Gastrocnemius medialis (tissue), 4 donors: ENCODE data around the gene CACNA2D3.

ENCODE experiments used
- POLR2A ChIP-seq, 2 donors: fragments of 450-650 bp; IDR thresholded peaks; one replicate each; pipeline ENCODE4 v1.6.1; 2017; ENCODE audit warnings: antibody characterized with exemption in 2 of 2, mild to moderate bottlenecking in 2 of 2, moderate library complexity in 2 of 2
- TF ChIP-seq, protein P1 (sequence below), 5 experiments: fragments of 450-650 bp in 3 of 5; fragments of 200-600 bp in 2 of 5; sonication (generic) in 2 of 5; IDR thresholded peaks in 4 of 5; conservative IDR thresholded peaks in 1 of 5; 1 replicate in 4 of 5; 2 replicates in 1 of 5; pipeline ENCODE4 v1.5.1; 2016 to 2019; ENCODE audit warnings: antibody characterized with exemption in 5 of 5, mild to moderate bottlenecking in 3 of 5, moderate library complexity in 3 of 5

DNA sequence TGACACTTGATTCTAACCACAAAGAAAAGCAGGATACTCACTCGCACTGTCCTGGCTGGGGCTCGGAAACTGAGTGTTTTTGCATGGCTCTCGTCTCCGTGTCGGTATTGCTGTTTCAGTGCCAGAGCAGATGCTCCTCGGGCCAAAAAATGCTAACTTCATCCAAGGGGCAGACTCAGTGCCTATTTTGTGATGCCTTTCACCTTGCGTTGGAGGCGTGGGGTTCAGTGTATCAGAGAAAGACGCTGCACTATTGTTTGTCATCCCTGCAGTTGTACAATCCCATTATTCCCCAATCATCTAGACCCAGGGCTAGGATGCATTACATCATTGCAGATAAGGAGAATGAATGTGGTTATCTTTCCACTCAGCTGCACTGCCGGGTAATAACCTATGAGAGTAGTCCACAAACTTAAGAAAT is 1.4 kb downstream of the CACNA2D3 start:
- TF ChIP-seq, protein P1, sequence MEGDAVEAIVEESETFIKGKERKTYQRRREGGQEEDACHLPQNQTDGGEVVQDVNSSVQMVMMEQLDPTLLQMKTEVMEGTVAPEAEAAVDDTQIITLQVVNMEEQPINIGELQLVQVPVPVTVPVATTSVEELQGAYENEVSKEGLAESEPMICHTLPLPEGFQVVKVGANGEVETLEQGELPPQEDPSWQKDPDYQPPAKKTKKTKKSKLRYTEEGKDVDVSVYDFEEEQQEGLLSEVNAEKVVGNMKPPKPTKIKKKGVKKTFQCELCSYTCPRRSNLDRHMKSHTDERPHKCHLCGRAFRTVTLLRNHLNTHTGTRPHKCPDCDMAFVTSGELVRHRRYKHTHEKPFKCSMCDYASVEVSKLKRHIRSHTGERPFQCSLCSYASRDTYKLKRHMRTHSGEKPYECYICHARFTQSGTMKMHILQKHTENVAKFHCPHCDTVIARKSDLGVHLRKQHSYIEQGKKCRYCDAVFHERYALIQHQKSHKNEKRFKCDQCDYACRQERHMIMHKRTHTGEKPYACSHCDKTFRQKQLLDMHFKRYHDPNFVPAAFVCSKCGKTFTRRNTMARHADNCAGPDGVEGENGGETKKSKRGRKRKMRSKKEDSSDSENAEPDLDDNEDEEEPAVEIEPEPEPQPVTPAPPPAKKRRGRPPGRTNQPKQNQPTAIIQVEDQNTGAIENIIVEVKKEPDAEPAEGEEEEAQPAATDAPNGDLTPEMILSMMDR (IDR thresholded peaks at IDR 0.05 in 4 of 5, conservative IDR thresholded peaks at IDR 0.05 in 1 of 5) = no peak
- TF ChIP-seq POLR2A (IDR thresholded peaks at IDR 0.05) = no peak
